HG03025 (cell line): ENCODE measurements around the gene MLLT10.

Experiments
- ATAC-seq: cut with Tn5 transposase; IDR thresholded peaks from one replicate; pipeline ENCODE4 v1.9.1; 2021; ENCODE audit warnings: mild to moderate bottlenecking, moderate library complexity; ENCODE audit not compliant: unreplicated experiment, low FRiP score

Gene MLLT10

GRCh38 chr10:21754410-21755011 is 220.5 kb downstream of the MLLT10 start:
- no peak for ATAC-seq

- ATAC-seq: no peak
These were observed 222.7 kb downstream of the MLLT10 start for GRCh38 chr10:21756707-21757106.

GRCh38 chr10:21757185-21757901 is 223.3 kb downstream of the MLLT10 start:
- ATAC-seq: no peak

GRCh38 chr10:21758239-21758638 is 224.2 kb downstream of the MLLT10 start:
- no peak for ATAC-seq

GRCh38 chr10:21758696-21759095 is 224.7 kb downstream of the MLLT10 start:
- no peak for ATAC-seq

- no peak for ATAC-seq
These were observed 225.2 kb downstream of the MLLT10 start for GRCh38 chr10:21759232-21759631.

GRCh38 chr10:21760332-21760731 is 226.3 kb downstream of the MLLT10 start:
- no peak for ATAC-seq

GRCh38 chr10:21764466-21765189 is 230.6 kb downstream of the MLLT10 start:
- no peak for ATAC-seq

- ATAC-seq: no peak
These were observed 235.0 kb downstream of the MLLT10 start for GRCh38 chr10:21769041-21769440.

GRCh38 chr10:21771219-21771618 is 237.2 kb downstream of the MLLT10 start:
- no peak for ATAC-seq

GRCh38 chr10:21776883-21777282 is 242.9 kb downstream of the MLLT10 start:
- ATAC-seq: no peak

- ATAC-seq: no peak
These were observed 257.2 kb downstream of the MLLT10 start for GRCh38 chr10:21791276-21791675.
